Neuronal stem cell (in vitro differentiated cells): Measurements from ENCODE around the gene PLEKHA7.

Experiments used
- DNase-seq: peaks from one replicate; pipeline ENCODE4 v3.0.0-alpha.2; 2013; ENCODE audit warnings: low spot score
- H2AFZ ChIP-seq: one replicate; pipeline ENCODE4 v1.6.1; 2013; ENCODE audit warnings: mild to moderate bottlenecking, low read length, inconsistent platforms
- H2AK5ac ChIP-seq: 2 replicates; pipeline ENCODE4 v1.6.1; 2013; ENCODE audit warnings: low read depth, mild to moderate bottlenecking, inconsistent platforms, low read length, moderate library complexity, mixed read lengths
- H2BK120ac ChIP-seq: 2 replicates; pipeline ENCODE4 v1.6.1; 2013; ENCODE audit warnings: low read depth, mild to moderate bottlenecking, inconsistent platforms, low read length, moderate library complexity, mixed read lengths
- H2BK12ac ChIP-seq: one replicate; pipeline ENCODE4 v1.6.1; 2013; ENCODE audit warnings: low read length, inconsistent platforms
- H2BK15ac ChIP-seq: 2 replicates; pipeline ENCODE4 v1.6.1; 2013; ENCODE audit warnings: mild to moderate bottlenecking, low read length, inconsistent platforms, mixed read lengths
- H2BK5ac ChIP-seq: one replicate; pipeline ENCODE4 v1.6.1; 2013; ENCODE audit warnings: inconsistent platforms, mild to moderate bottlenecking, low read length, moderate library complexity
- H3K14ac ChIP-seq: one replicate; pipeline ENCODE4 v1.6.1; 2013; ENCODE audit warnings: low read length, inconsistent platforms
- H3K18ac ChIP-seq: 2 replicates; pipeline ENCODE4 v1.6.1; 2013; ENCODE audit warnings: low read length, inconsistent platforms
- H3K23ac ChIP-seq: 2 replicates; pipeline ENCODE4 v1.6.1; 2013; ENCODE audit warnings: low read depth, mild to moderate bottlenecking, mixed read lengths, low read length, inconsistent platforms; ENCODE audit not compliant: poor library complexity
- H3K27ac ChIP-seq: replicated peaks from 3 replicates; pipeline ENCODE4 v1.5.1; 2013; ENCODE audit warnings: low read length, inconsistent platforms
- H3K27me3 ChIP-seq, 3 experiments: 2 replicates each; pipeline ENCODE4 v1.6.1; 2013; ENCODE audit warnings: low read length in 3 of 3, mild to moderate bottlenecking in 2 of 3, inconsistent platforms in 1 of 3, low read depth in 1 of 3, mixed read lengths in 1 of 3, moderate library complexity in 1 of 3; ENCODE audit not compliant: control insufficient read depth in 3 of 3, insufficient read depth in 3 of 3
- H3K36me3 ChIP-seq, 2 donors: replicated peaks in 1 of 2; 2 replicates each; pipeline ENCODE4 v1.6.1; 2013; ENCODE audit warnings: low read length in 2 of 2; ENCODE audit not compliant: control insufficient read depth in 2 of 2, insufficient read depth in 2 of 2
- H3K4ac ChIP-seq: 2 replicates; pipeline ENCODE4 v1.6.1; 2013; ENCODE audit warnings: inconsistent platforms, mild to moderate bottlenecking, low read length, moderate library complexity
- H3K4me1 ChIP-seq, 2 donors: 1 replicate in 1 of 2; 2 replicates in 1 of 2; pipeline ENCODE4 v1.6.1; 2013; ENCODE audit warnings: low read length in 2 of 2, low read depth in 1 of 2; ENCODE audit not compliant: control insufficient read depth in 2 of 2, insufficient read depth in 1 of 2
- H3K4me2 ChIP-seq: one replicate; pipeline ENCODE4 v1.6.1; 2013; ENCODE audit warnings: mild to moderate bottlenecking, low read length, inconsistent platforms; ENCODE audit not compliant: insufficient read depth, poor library complexity, severe bottlenecking
- H3K4me3 ChIP-seq, 2 donors: 2 replicates each; pipeline ENCODE4 v1.5.1; 2013; ENCODE audit warnings: low read length in 2 of 2, mild to moderate bottlenecking in 2 of 2, inconsistent platforms in 1 of 2, moderate library complexity in 1 of 2
- H3K79me1 ChIP-seq: one replicate; pipeline ENCODE4 v1.6.1; 2013; ENCODE audit warnings: low read depth, mild to moderate bottlenecking, inconsistent platforms, low read length, moderate library complexity
- H3K9ac ChIP-seq: one replicate; pipeline ENCODE4 v1.6.1; 2013; ENCODE audit warnings: mild to moderate bottlenecking, low read depth, low read length, inconsistent platforms; ENCODE audit not compliant: poor library complexity
- H3K9me3 ChIP-seq, 2 donors: replicated peaks in 1 of 2; 2 replicates each; pipeline versions ENCODE3 to v1.6.1; 2013; ENCODE audit warnings: low read length in 2 of 2, mild to moderate bottlenecking in 2 of 2, inconsistent platforms in 1 of 2, low read depth in 1 of 2, mixed read lengths in 1 of 2, moderate library complexity in 1 of 2; ENCODE audit not compliant: control insufficient read depth in 2 of 2, insufficient read depth in 1 of 2
- H4K8ac ChIP-seq: one replicate; pipeline ENCODE4 v1.6.1; 2013; ENCODE audit warnings: low read depth, mild to moderate bottlenecking, inconsistent platforms, low read length, moderate library complexity
- H4K91ac ChIP-seq: one replicate; pipeline ENCODE4 v1.6.1; 2013; ENCODE audit warnings: low read length, low read depth, mild to moderate bottlenecking, inconsistent platforms; ENCODE audit not compliant: poor library complexity
- WGBS, 2 donors: extraction: QIAGEN DNeasy Blood & Tissue Kit; methylation state at CpG; one replicate each; pipeline ENCODE4 v1.1.7; 2013; ENCODE audit warnings: missing lambda C conversion rate in 2 of 2, mixed read lengths in 1 of 2; ENCODE audit not compliant: insufficient read length in 2 of 2, insufficient replicate concordance in 1 of 2; ENCODE audit errors: extremely low coverage in 2 of 2; 5-methylcytosine and 5-hydroxymethylcytosine counted together

PLEKHA7 gene

DNA sequence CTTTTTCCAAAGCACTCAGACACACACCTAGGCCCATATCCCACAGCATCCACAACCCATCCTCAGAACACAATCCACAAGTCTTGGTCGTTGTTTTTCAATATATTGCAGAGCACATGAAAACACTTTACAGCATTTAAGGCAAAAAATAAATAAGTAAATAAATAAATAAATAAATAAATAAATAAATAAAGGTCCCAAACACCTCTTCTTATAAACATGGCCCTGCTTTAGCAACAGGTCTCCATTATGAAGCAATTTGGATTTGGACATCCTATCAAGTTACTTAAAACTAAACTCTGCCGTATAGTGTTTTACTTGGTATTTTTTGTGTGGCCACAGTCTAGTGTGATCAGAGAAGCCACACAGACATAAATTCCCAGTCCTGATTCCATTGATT is 10.7 kb upstream of the PLEKHA7 start:
- no CpG with 5 or more reads among the region's 2 CpGs for WGBS, 2 donors
- H2BK12ac ChIP-seq, result no peak overlapping the region

DNA sequence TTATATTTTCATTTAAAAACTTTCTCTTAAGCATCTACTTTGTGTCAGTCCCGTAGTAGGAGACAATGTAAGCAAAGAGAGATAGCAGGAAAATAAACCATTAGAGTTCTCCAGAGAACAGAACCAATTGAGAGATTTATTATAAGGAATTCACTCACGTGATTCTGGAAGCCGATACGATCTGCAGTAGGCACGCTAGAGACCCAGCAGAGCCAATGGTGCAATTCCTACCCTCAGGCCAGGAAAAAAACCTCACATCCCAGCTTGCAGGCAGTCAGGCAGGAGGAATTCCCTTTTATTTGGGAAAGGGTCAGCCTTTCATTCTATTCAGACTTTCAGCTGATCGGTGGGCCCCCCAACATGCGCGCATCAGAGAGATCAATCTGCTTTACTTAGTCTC is 7.3 kb upstream of the PLEKHA7 start:
- Histone ChIP-seq H3K23ac (no peak overlapping the region), H3K27ac (no peak overlapping the region), H3K27me3 (no peaks in the 10 kb centered on the region), H3K9me3 (peaks cover 0 to 3% of the 10 kb centered on the region in 2 donors), H3K4ac (no peak overlapping the region), H3K4me3 (no peak overlapping the region), H2BK12ac (no peak overlapping the region), H2BK5ac (no peak overlapping the region), H2AK5ac (no peak overlapping the region), H2BK120ac (no peak overlapping the region), H3K79me1 (peaks cover 2% of the 10 kb centered on the region), H4K91ac (no peak overlapping the region), H3K9ac (no peak overlapping the region), H3K4me1 (no peaks in the 10 kb centered on the region), H4K8ac (no peak overlapping the region), H3K36me3 (peaks cover 0 to 3% of the 10 kb centered on the region in 2 donors), H3K18ac (no peak overlapping the region), H2BK15ac (no peak overlapping the region), H3K14ac (no peak overlapping the region), H2AFZ (no peak overlapping the region), H3K4me2 (no peak overlapping the region)
- no peak for DNase-seq
- no CpG with 5 or more reads among the region's 8 CpGs for WGBS, 2 donors

More for the DNA sequence above, 10.7 kb upstream of the PLEKHA7 start:
- no peak for DNase-seq
- Histone ChIP-seq H3K18ac (no peak overlapping the region), H3K27me3 (no peaks in the 10 kb centered on the region), H4K91ac (no peak overlapping the region), H2BK15ac (no peak overlapping the region), H3K9me3 (peaks cover 0 to 3% of the 10 kb centered on the region in 2 donors), H4K8ac (no peak overlapping the region), H3K79me1 (peaks cover 2% of the 10 kb centered on the region), H3K36me3 (peaks cover 0 to 3% of the 10 kb centered on the region in 2 donors), H3K27ac (no peak overlapping the region), H3K14ac (no peak overlapping the region), H3K4me3 (no peak overlapping the region), H2BK5ac (no peak overlapping the region), H3K23ac (no peak overlapping the region), H3K4ac (no peak overlapping the region), H3K4me1 (no peaks in the 10 kb centered on the region), H2BK120ac (no peak overlapping the region), H3K4me2 (no peak overlapping the region), H2AFZ (no peak overlapping the region), H2AK5ac (no peak overlapping the region), H3K9ac (no peak overlapping the region)

DNA sequence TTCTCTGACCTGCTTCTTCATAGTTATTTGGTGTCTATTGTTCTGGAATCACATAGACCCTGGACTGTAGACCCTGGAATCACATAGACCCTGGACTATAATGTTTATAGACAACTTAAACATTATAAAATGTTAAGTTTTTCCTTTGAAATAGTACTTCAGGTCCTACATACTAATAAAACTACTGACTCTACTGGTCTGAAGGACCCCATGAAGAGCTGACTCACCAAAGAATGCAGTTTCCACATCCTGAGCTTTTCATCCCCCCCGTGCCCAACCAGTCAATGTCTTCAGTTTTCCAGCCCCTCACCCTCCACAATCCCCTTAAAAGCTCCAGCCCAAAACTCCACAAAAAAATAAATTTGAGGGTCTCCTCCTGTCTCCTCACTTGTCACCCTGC is 6.6 kb upstream of the PLEKHA7 start:
- Histone ChIP-seq H3K36me3 (peaks cover 0 to 3% of the 10 kb centered on the region in 2 donors), H3K4me3 (no peak overlapping the region), H2BK15ac (no peak overlapping the region), H3K9me3 (peaks cover 0 to 3% of the 10 kb centered on the region in 2 donors), H2BK120ac (no peak overlapping the region), H3K4ac (no peak overlapping the region), H3K79me1 (peaks cover 2% of the 10 kb centered on the region), H3K27ac (no peak overlapping the region), H3K4me1 (no peaks in the 10 kb centered on the region), H3K4me2 (no peak overlapping the region), H3K14ac (no peak overlapping the region), H2AK5ac (no peak overlapping the region), H3K9ac (no peak overlapping the region), H2AFZ (no peak overlapping the region), H4K8ac (no peak overlapping the region), H3K27me3 (no peaks in the 10 kb centered on the region), H3K18ac (no peak overlapping the region), H3K23ac (no peak overlapping the region), H4K91ac (no peak overlapping the region), H2BK12ac (no peak overlapping the region), H2BK5ac (no peak overlapping the region)
- DNase-seq, result no peak
- WGBS, 2 donors, result no CpG with 5 or more reads among the region's 1 CpG

DNA sequence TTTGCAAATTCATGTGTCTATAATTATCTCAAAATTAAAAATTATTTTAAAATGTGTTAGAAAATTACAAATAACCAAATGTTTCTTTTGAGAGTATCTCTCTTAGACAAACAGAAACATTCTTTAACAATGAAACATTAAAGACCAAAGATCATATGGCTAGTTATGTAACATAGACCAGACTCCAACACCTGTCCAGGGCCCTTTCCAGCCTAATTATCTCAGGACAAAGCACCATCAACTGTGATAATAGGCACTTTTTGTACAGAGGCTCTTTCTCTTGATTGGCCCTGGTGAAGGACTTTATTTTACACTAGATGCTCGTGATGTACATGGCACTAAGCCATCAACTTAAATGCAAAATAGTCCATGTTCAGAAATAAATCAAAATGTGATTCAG is 5.0 kb upstream of the PLEKHA7 start:
- Histone ChIP-seq H2AFZ (no peak overlapping the region), H3K4me2 (no peak overlapping the region), H2BK5ac (no peak overlapping the region), H3K18ac (no peak overlapping the region), H2BK120ac (no peak overlapping the region), H2BK15ac (no peak overlapping the region), H2AK5ac (no peak overlapping the region), H4K91ac (no peak overlapping the region), H3K23ac (no peak overlapping the region), H3K79me1 (no peaks in the 10 kb centered on the region), H3K14ac (no peak overlapping the region), H3K4ac (no peak overlapping the region), H3K9ac (no peak overlapping the region), H3K9me3 (no peaks in the 10 kb centered on the region), H3K27ac (no peak overlapping the region), H3K36me3 (peaks cover 0 to 3% of the 10 kb centered on the region in 2 donors), H3K4me3 (no peak overlapping the region), H3K27me3 (no peaks in the 10 kb centered on the region), H2BK12ac (no peak overlapping the region), H4K8ac (no peak overlapping the region), H3K4me1 (peaks cover 0 to 2% of the 10 kb centered on the region in 2 donors)
- WGBS, 2 donors, result no CpG with 5 or more reads among the region's 1 CpG
- DNase-seq, result no peak
